Measurements from ENCODE around the gene OR52W1. TPM values are rescaled to one million over a fixed set of nuclear protein-coding genes. Genes with fewer than 3 reads are reported as not detected.

OR52W1 gene
- total and polyA plus RNA-seq, 2 donors (not counting 1 experiment from before 2014, with no cell fraction given): not detected

DNA sequence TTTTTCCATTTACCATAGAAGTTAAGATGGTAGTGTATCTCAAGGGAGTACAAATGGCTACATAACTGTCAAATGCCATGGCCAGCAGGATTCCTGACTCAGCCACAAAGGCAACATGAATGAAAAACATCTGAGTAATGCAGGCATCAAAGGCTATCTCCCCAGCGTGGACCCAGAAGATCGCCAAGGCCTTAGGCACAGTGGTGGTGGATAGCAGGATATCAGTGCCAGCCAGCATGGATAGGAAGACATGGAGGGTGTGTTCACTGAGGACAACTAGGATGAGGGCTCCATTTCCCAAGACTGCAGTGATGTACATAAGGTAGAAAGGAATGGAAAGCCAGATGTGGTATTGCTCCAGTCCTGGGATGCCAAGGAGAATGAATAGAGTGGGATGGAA, 46.9 kb upstream of the OR52W1 start:
- H3K27me3 Mint-ChIP-seq: peaks cover 7% of the 10 kb centered on the region
- no peak for DNase-seq
- POLR2A ChIA-PET: no interaction called here
- Histone ChIP-seq H3K27me3 (replicated peaks in 1 of 4; ENCODE audit: control extremely low read depth in 1 of 4, control insufficient read depth in 3 of 4, insufficient read depth in 4 of 4, low read length in 3 of 4) (no peaks in the 10 kb centered on the region), H3K4me3 (ENCODE audit: control extremely low read depth in 1 of 5, extremely low read depth in 1 of 5, insufficient read depth in 1 of 5, low read depth in 2 of 5, low read length in 4 of 5) (no peak overlapping the region), H4K20me1 (ENCODE audit: control insufficient read depth, insufficient read depth, low read length, poor library complexity, severe bottlenecking) (no peaks in the 10 kb centered on the region), H3K4me1 (ENCODE audit: control insufficient read depth in 2 of 2, insufficient read depth in 2 of 2, low read length in 2 of 2) (no peaks in the 10 kb centered on the region), H3K4me2 (replicated peaks; ENCODE audit: low read depth, low read length, poor library complexity, severe bottlenecking) (no peak overlapping the region), H3K79me2 (ENCODE audit: control insufficient read depth, insufficient read depth, low read length) (no peaks in the 10 kb centered on the region), H3K9ac (ENCODE audit: low read length) (no peak overlapping the region), H2AFZ (ENCODE audit: insufficient read depth, low read depth, low read length, poor library complexity, severe bottlenecking) (no peak overlapping the region), H3K9me3 (ENCODE audit: control extremely low read depth in 1 of 3, control insufficient read depth in 2 of 3, insufficient read depth in 1 of 3, low read length in 2 of 3) (no peaks in the 10 kb centered on the region), H3K36me3 (replicated peaks in 1 of 2; ENCODE audit: control extremely low read depth in 1 of 2, control insufficient read depth in 1 of 2, extremely low read depth in 1 of 2, insufficient read depth in 2 of 2, low read length in 1 of 2) (no peaks in the 10 kb centered on the region), H3K27ac (ENCODE audit: low read length in 2 of 2) (no peak overlapping the region)
- TF ChIP-seq CTCF (IDR thresholded peaks at IDR 0.05) (no peak), EZH2 (IDR thresholded peaks at IDR 0.05; ENCODE audit: borderline replicate concordance, insufficient read depth, low read depth, low read length, poor library complexity, severe bottlenecking) (no peak)
- H3K4me3 Mint-ChIP-seq: no peak overlapping the region
- 100% methylated on average over 1 of the region's 2 CpGs for WGBS (ENCODE audit: insufficient coverage)
- H3K9me3 Mint-ChIP-seq (ENCODE audit: insufficient read depth): peaks cover 5% of the 10 kb centered on the region
- no peak overlapping the region for H3K27ac Mint-ChIP-seq
- no peak for ATAC-seq (ENCODE audit: low read depth)
- intact Hi-C loops (cut with micrococcal nuclease): no loop called here
- H3K4me1 Mint-ChIP-seq: no peaks in the 10 kb centered on the region
- CTCF ChIA-PET: no interaction called here

DNA sequence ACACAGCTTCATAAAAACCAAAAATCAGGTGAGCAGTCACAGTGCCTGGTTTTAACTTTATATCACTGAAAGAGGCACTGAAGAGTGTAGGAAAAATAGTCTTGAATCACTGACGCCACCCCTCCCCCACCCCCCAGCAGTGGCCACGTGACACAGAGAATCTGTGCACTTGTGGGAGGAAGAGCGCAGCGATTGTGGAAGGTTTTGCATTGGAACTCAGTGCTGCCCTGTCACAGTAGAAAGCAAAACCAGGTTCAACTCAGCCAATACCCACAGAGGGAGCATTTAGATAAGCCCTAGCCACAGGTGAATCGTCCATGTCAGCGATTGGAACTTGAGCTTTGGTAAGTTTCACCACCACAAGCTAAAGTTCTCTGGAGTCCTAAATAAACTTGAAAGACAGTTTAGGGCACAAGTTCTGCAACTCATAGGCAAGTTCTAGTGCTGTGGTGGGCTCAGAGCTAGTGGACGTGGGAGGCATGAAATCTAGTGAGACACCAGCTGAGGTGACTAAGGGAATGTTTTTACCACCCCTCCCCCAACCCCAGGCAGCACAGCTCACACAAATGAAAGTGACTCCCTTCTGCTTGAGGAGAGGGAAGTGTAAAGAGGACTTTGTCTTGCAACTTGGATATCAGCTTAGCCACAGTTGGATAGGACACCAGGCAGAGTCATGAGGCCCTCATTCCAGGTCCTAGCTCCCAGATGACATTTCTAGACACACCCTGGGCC, 42.2 kb upstream of the OR52W1 start:
- Histone ChIP-seq H3K9ac (ENCODE audit: low read length) (no peak overlapping the region), H2AFZ (ENCODE audit: insufficient read depth, low read depth, low read length, poor library complexity, severe bottlenecking) (no peak overlapping the region), H3K79me2 (ENCODE audit: control insufficient read depth, insufficient read depth, low read length) (no peaks in the 10 kb centered on the region), H4K20me1 (ENCODE audit: control insufficient read depth, insufficient read depth, low read length, poor library complexity, severe bottlenecking) (no peaks in the 10 kb centered on the region), H3K4me3 (ENCODE audit: control extremely low read depth in 1 of 5, extremely low read depth in 1 of 5, insufficient read depth in 1 of 5, low read depth in 2 of 5, low read length in 4 of 5) (no peak overlapping the region), H3K27ac (ENCODE audit: low read length in 2 of 2) (no peak overlapping the region), H3K36me3 (replicated peaks in 1 of 2; ENCODE audit: control extremely low read depth in 1 of 2, control insufficient read depth in 1 of 2, extremely low read depth in 1 of 2, insufficient read depth in 2 of 2, low read length in 1 of 2) (no peaks in the 10 kb centered on the region), H3K4me2 (replicated peaks; ENCODE audit: low read depth, low read length, poor library complexity, severe bottlenecking) (no peak overlapping the region), H3K4me1 (ENCODE audit: control insufficient read depth in 2 of 2, insufficient read depth in 2 of 2, low read length in 2 of 2) (no peaks in the 10 kb centered on the region), H3K27me3 (replicated peaks in 1 of 4; ENCODE audit: control extremely low read depth in 1 of 4, control insufficient read depth in 3 of 4, insufficient read depth in 4 of 4, low read length in 3 of 4) (no peaks in the 10 kb centered on the region), H3K9me3 (ENCODE audit: control extremely low read depth in 1 of 3, control insufficient read depth in 2 of 3, insufficient read depth in 1 of 3, low read length in 2 of 3) (no peaks in the 10 kb centered on the region)
- intact Hi-C loops (cut with micrococcal nuclease): no loop called here
- H3K27me3 Mint-ChIP-seq: peaks cover 7% of the 10 kb centered on the region
- no peak for ATAC-seq (ENCODE audit: low read depth)
- H3K27ac Mint-ChIP-seq: no peak overlapping the region
- 94% methylated on average over 3 of the region's 7 CpGs for WGBS (ENCODE audit: insufficient coverage)
- ChIA-PET POLR2A (no interaction called here), CTCF (no interaction called here)
- DNase-seq: no peak
- no peaks in the 10 kb centered on the region for H3K9me3 Mint-ChIP-seq (ENCODE audit: insufficient read depth)
- TF ChIP-seq CTCF (IDR thresholded peaks at IDR 0.05) (no peak), EZH2 (IDR thresholded peaks at IDR 0.05; ENCODE audit: borderline replicate concordance, insufficient read depth, low read depth, low read length, poor library complexity, severe bottlenecking) (no peak)
- H3K4me3 Mint-ChIP-seq: no peak overlapping the region
- no peaks in the 10 kb centered on the region for H3K4me1 Mint-ChIP-seq
